GM18873 (cell line): ENCODE results near the gene OR2M3.
A peak's percentile ranks its signal among the peaks of the same experiment; 100 is the strongest.
"Not testable (repeated sequence)": the region's sequence is repeated elsewhere in the genome, so short reads cannot be mapped to it uniquely, and the experiment has no call there.

Source experiments
- ATAC-seq: cut with Tn5 transposase; IDR thresholded peaks from one replicate; pipeline ENCODE4 v1.9.1; 2021; ENCODE audit warnings: mild to moderate bottlenecking, moderate library complexity, moderate number of reproducible peaks; ENCODE audit not compliant: unreplicated experiment, low FRiP score

The OR2M3 gene

GRCh38 chr1:248196965-248197364, at the start of gene OR2M3:
Gene OR2M3 (plus strand): TSS chr1:248197265. CDS start chr1:248203068, 5,803 bp downstream.
- ATAC-seq, result no peak

DNA sequence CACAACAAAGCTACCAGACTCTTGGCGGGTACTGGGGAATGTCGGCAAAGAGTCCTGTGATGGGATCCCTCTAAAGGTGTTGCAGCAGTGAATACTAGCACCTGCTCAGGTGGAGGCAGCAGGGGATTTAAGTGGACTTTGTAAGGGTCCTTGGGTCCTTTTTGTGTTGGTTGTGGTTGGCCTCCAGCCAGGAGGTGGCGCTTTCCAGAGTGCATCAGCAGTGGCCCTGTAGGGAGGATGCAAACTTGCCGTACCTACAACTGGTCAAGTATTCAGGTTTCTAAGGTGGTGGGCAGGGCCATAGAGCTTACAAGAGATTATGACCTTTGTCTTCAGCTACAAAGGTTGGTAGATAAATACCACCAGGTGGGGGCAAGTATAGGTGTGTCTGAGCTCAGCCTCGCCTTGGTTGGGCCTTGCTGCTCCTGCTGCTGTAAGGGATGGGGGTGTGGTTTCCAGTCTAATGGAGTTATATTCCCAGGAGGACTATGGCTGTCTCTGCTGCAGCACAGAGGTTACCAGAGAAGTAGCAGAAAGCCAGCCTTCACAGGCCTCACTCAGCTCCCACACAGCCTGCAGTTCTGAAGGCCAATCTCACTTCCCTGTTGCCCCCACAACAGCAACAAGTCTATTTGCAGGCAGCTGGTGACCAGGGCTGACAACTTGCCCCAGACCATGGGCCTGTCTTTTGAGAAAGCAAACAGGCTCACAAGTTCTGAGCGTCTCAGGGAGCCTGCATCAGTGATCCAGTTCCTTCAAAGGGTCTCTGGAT, 44.8 kb upstream of the OR2M3 start:
- no peak for ATAC-seq

GRCh38 chr1:248155927-248156326, 41.1 kb upstream of the OR2M3 start:
- no peak for ATAC-seq

DNA sequence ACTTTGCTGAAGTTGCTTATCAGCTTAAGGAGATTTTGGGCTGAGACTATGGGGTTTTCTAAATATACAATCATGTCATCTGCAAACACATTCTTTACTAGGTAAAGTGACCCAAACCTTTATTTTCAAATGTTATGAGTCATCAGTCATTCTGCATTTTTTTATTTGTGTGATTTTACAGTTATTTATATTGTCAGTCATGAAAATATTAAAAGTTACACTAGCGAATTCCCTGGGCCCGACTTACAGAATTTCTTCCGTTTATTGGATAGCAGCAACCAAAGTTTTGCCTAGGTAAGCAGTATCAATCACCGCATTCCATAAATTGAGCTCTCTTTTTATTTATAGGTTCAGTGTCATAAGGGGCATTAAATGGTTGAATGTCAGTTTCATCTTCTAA, 38.3 kb upstream of the OR2M3 start:
- no peak for ATAC-seq

GRCh38 chr1:248164031-248164430, 33.0 kb upstream of the OR2M3 start:
- no peak for ATAC-seq

DNA sequence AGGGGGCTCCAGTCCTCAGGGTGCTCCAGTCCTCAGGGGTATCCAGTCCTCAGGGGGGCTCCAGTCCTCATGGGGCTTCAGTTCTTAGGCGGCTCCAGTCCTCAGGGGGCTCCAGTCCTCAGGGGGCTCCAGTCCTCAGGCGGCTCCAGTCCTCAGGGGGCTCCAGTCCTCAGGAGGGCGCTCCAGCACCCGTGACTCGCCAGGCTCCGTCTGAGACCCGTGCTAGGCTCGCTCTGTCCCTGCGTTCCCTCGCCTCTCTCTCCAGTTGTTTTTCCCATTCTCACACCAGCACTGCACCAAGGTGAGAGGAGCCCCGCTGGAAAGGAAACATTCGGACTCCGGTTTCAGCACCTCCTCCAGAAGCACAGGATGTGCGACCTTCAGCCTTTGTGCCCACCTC, 31.9 kb upstream of the OR2M3 start:
- no peak for ATAC-seq

DNA sequence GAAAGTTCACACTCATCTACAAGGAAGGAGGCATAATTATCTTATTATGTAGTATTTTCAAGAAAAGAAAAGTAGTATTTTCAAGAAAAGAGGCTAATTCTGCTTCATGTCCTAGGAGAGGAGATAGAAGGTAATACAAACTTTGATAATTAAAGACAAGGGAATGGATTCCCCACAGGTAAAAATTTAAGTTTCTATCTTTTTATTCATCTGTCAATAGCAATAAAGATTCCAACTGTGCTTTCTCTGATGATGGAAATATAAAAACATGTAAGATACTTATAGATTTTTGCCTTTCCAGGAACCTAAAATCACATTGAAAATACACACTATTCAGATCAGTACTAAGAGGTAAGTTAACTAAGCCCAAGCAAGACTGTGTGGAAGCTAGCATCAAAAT, 22.5 kb upstream of the OR2M3 start, which contains the start of gene OR2M2:
Gene OR2M2 (plus strand): TSS at position 301 of the 400 bp plus-strand sequence. CDS start 5,165 bp downstream, outside the sequence.
- ATAC-seq, result no peak

GRCh38 chr1:248183996-248184395, 13.1 kb upstream of the OR2M3 start:
- ATAC-seq, result no peak

DNA sequence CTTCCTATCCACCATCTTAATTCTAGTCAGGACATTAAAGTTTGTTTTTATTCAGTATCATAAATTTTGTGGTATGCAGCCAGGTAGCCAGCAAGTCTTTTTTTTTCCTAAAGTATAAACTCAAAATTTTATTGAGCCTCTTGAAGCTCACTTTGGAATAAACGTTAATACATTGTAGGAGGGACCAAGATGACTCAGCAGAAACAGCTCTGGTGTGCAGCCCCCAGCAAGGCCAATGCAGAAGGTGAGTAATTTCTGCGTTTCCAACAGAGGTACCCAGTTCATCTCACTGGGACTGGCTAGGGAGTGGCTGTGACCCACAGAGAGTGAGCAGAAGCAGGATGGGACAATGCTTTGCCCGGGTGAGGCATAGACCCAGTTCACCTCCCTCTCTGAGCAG, 9.7 kb upstream of the OR2M3 start:
- ATAC-seq, result no peak

GRCh38 chr1:248189026-248189425, 8.0 kb upstream of the OR2M3 start:
- no peak for ATAC-seq

DNA sequence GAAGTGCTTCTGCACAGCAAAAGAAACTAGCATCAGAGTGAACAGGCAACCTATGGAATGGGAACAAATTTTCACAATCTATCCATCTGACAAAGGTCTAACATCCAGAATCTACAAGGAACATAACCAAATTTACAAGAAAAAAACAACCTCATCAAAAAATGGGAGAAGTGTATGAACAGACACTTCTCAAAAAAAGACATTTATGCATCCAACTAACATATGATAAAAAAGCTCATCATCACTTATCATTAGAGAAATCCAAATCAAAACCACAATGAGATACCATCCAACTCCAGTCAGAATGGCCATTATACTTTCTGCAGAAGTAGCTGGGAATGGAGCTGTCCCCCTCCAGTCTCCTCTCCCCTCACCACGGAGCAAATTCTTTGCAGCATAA, 2.9 kb upstream of the OR2M3 start:
- no peak for ATAC-seq

GRCh38 chr1:248215880-248216279, 18.8 kb downstream of the OR2M3 start:
- ATAC-seq, result no peak

GRCh38 chr1:248225537-248225936, 28.5 kb downstream of the OR2M3 start:
- ATAC-seq, result no peak

- no peak for ATAC-seq
These were observed 32.4 kb downstream of the OR2M3 start for GRCh38 chr1:248229360-248229908.

DNA sequence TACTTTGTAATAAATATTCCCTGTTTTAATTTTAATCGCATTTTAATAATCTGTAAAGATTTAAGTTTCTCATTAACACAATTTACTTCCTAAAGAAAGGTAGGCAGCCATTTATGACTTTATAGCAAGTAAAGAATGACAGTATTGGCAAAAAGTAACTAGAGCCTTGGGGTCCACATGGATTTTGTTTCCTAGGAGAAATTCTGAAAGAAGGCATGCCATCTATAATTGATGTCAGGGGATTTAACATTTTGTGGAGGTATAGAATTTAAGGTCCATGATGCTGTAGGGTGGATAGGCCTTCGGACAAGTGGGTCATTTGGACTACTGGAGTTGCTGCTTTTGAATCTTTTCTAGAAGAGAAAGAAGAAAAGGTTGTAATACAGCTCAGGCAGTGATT, 34.1 kb downstream of the OR2M3 start, which contains the start of gene OR2M4:
Gene OR2M4 (plus strand): TSS at position 301 of the 400 bp plus-strand sequence. CDS start 7,512 bp downstream, outside the sequence.
- no peak for ATAC-seq

GRCh38 chr1:248239478-248239877, 42.4 kb downstream of the OR2M3 start:
- ATAC-seq, result no peak

DNA sequence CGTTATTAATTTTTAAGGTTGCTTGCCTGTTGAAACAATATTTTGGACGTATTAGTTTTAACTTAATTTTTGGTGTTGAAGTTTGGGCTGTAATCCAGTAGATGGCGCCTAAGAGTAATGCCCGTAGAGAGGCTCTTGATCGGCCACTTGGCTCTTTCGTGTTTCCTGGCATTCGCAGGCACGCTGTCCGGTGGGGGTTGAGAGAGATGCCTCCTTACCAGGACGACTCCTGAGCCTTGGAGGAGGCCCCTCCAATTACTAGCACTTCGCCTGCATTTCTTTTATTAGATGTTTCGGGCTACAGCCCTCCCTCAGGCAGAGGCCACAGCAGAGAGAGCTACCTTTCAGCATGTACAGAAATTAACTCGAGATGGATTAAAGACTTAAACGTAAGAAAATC, 46.1 kb downstream of the OR2M3 start:
- ATAC-seq, result peak; percentile 85

- ATAC-seq, result not testable (repeated sequence)
These were observed 62.2 kb downstream of the OR2M3 start for GRCh38 chr1:248259309-248259708.
